ENCODE results near the gene CYP2A13.

DNA sequence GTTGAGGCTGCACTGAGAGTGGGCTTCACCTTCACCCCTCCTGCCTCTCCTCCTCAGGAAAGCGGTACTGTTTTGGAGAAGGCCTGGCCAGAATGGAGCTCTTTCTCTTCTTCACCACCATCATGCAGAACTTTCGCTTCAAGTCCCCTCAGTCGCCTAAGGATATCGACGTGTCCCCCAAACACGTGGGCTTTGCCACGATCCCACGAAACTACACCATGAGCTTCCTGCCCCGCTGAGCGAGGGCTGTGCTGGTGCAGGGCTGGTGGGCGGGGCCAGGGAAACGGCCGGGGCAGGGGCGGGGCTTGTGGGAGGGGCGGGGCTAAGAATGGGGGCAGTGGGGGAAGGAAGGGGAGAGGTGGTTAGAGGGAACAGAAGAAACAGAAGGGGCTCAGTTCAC lies 7.5 kb downstream of the CYP2A13 start:
- TF ChIP-seq, protein P1, sequence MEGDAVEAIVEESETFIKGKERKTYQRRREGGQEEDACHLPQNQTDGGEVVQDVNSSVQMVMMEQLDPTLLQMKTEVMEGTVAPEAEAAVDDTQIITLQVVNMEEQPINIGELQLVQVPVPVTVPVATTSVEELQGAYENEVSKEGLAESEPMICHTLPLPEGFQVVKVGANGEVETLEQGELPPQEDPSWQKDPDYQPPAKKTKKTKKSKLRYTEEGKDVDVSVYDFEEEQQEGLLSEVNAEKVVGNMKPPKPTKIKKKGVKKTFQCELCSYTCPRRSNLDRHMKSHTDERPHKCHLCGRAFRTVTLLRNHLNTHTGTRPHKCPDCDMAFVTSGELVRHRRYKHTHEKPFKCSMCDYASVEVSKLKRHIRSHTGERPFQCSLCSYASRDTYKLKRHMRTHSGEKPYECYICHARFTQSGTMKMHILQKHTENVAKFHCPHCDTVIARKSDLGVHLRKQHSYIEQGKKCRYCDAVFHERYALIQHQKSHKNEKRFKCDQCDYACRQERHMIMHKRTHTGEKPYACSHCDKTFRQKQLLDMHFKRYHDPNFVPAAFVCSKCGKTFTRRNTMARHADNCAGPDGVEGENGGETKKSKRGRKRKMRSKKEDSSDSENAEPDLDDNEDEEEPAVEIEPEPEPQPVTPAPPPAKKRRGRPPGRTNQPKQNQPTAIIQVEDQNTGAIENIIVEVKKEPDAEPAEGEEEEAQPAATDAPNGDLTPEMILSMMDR (IDR thresholded peaks at IDR 0.05 in 4 of 5, conservative IDR thresholded peaks at IDR 0.05 in 1 of 5): no peak
- no peak for TF ChIP-seq POLR2A (IDR thresholded peaks at IDR 0.05)
